Activated CD8-positive, alpha-beta memory T cell treated with anti-CD3 and anti-CD28 coated beads for 48 hours (primary cell): ENCODE results near the gene SARS1.

Experiments used
- DNase-seq, 3 experiments: peaks; one replicate each; pipeline ENCODE4 v3.0.0-alpha.2; 2020; ENCODE audit warnings: low read depth in 2 of 3, low spot score in 2 of 3

Gene SARS1

GRCh38 chr1:109225711-109226445, 12.2 kb downstream of the SARS1 start:
- DNase-seq, result no peak

GRCh38 chr1:109228167-109228566, 14.4 kb downstream of the SARS1 start:
- DNase-seq, result no peak

GRCh38 chr1:109229531-109230127, 15.9 kb downstream of the SARS1 start:
- no peak for DNase-seq

- DNase-seq, result no peak
Observed at GRCh38 chr1:109231066-109231465, 17.3 kb downstream of the SARS1 start.

- no peak for DNase-seq
Observed at GRCh38 chr1:109235137-109235536, 21.4 kb downstream of the SARS1 start.

GRCh38 chr1:109237512-109237911, 23.8 kb downstream of the SARS1 start:
- DNase-seq, result no peak

GRCh38 chr1:109238382-109238781, 24.7 kb downstream of the SARS1 start:
- no peak for DNase-seq

- no peak for DNase-seq
Observed at GRCh38 chr1:109239047-109239408, 25.3 kb downstream of the SARS1 start.

GRCh38 chr1:109239409-109240068, 25.8 kb downstream of the SARS1 start:
- DNase-seq, result no peak

- DNase-seq, result no peak
Observed at GRCh38 chr1:109240158-109241152, 26.7 kb downstream of the SARS1 start.

- no peak for DNase-seq
Observed at GRCh38 chr1:109241344-109241743, 27.6 kb downstream of the SARS1 start.

- no peak for DNase-seq
Observed at GRCh38 chr1:109241841-109242345, 28.2 kb downstream of the SARS1 start.

- DNase-seq, result no peak
Observed at GRCh38 chr1:109242387-109242786, 28.7 kb downstream of the SARS1 start.

GRCh38 chr1:109243221-109243620, 29.5 kb downstream of the SARS1 start:
- no peak for DNase-seq

- DNase-seq, result no peak
Observed at GRCh38 chr1:109243860-109244552, 30.3 kb downstream of the SARS1 start.

- DNase-seq, result no peak
Observed at GRCh38 chr1:109246141-109246551, 32.4 kb downstream of the SARS1 start.

GRCh38 chr1:109247401-109248365, 34.0 kb downstream of the SARS1 start:
- DNase-seq, result no peak

- DNase-seq, result no peak
Observed at GRCh38 chr1:109248444-109248796, 34.7 kb downstream of the SARS1 start.
